ENCODE measurements around the gene GUCD1.

Gene GUCD1

GRCh38 chr22:24590596-24591173 is 35.7 kb upstream of the GUCD1 start:
- DNase-seq (ENCODE audit: low read depth in 1 of 2, low spot score in 1 of 2), result no peak

GRCh38 chr22:24589518-24590030 is 34.6 kb upstream of the GUCD1 start:
- DNase-seq (ENCODE audit: low read depth in 1 of 2, low spot score in 1 of 2), result no peak

- no peak for DNase-seq (ENCODE audit: low read depth in 1 of 2, low spot score in 1 of 2)
These were observed 34.0 kb upstream of the GUCD1 start for GRCh38 chr22:24588757-24589481.

- no peak for DNase-seq (ENCODE audit: low read depth in 1 of 2, low spot score in 1 of 2)
These were observed 33.4 kb upstream of the GUCD1 start for GRCh38 chr22:24588381-24588756.

GRCh38 chr22:24587948-24588347 is 33.0 kb upstream of the GUCD1 start:
- no peak for DNase-seq (ENCODE audit: low read depth in 1 of 2, low spot score in 1 of 2)

- no peak for DNase-seq (ENCODE audit: low read depth in 1 of 2, low spot score in 1 of 2)
These were observed 32.3 kb upstream of the GUCD1 start for GRCh38 chr22:24587251-24587650.

GRCh38 chr22:24585927-24586546 is 31.1 kb upstream of the GUCD1 start:
- DNase-seq (ENCODE audit: low read depth in 1 of 2, low spot score in 1 of 2), result no peak

GRCh38 chr22:24585461-24585860 is 30.5 kb upstream of the GUCD1 start:
- DNase-seq (ENCODE audit: low read depth in 1 of 2, low spot score in 1 of 2), result no peak

- no peak for DNase-seq (ENCODE audit: low read depth in 1 of 2, low spot score in 1 of 2)
These were observed 30.0 kb upstream of the GUCD1 start for GRCh38 chr22:24584871-24585411.

GRCh38 chr22:24584166-24584790 is 29.3 kb upstream of the GUCD1 start:
- no peak for DNase-seq (ENCODE audit: low read depth in 1 of 2, low spot score in 1 of 2)

- DNase-seq (ENCODE audit: low read depth in 1 of 2, low spot score in 1 of 2), result no peak
These were observed 28.6 kb upstream of the GUCD1 start for GRCh38 chr22:24583221-24584165.

GRCh38 chr22:24582056-24582814 is 27.3 kb upstream of the GUCD1 start:
- no peak for DNase-seq (ENCODE audit: low read depth in 1 of 2, low spot score in 1 of 2)

- DNase-seq (ENCODE audit: low read depth in 1 of 2, low spot score in 1 of 2), result no peak
These were observed 25.3 kb upstream of the GUCD1 start for GRCh38 chr22:24580276-24580675.

- DNase-seq (ENCODE audit: low read depth in 1 of 2, low spot score in 1 of 2), result no peak
These were observed 24.3 kb upstream of the GUCD1 start for GRCh38 chr22:24579258-24579601.

GRCh38 chr22:24578355-24579257 is 23.7 kb upstream of the GUCD1 start:
- DNase-seq (ENCODE audit: low read depth in 1 of 2, low spot score in 1 of 2), result no peak

GRCh38 chr22:24576778-24577177 is 21.8 kb upstream of the GUCD1 start:
- no peak for DNase-seq (ENCODE audit: low read depth in 1 of 2, low spot score in 1 of 2)

GRCh38 chr22:24571266-24571665 is 16.3 kb upstream of the GUCD1 start:
- no peak for DNase-seq (ENCODE audit: low read depth in 1 of 2, low spot score in 1 of 2)

GRCh38 chr22:24567668-24568067 is 12.7 kb upstream of the GUCD1 start:
- DNase-seq (ENCODE audit: low read depth in 1 of 2, low spot score in 1 of 2), result no peak
